Pancreas (tissue), 10 donors: ENCODE measurements around the gene RGP1. TPM values are rescaled to one million over a fixed set of nuclear protein-coding genes. Genes with fewer than 3 reads are reported as not detected.

Experiments used
- ATAC-seq, 4 donors: fragments of 200-7000 bp; cut with Tn5 transposase; one replicate each; pipeline versions ENCODE4 v1.8.0 to v1.9.1; 2020; ENCODE audit warnings: mild to moderate bottlenecking in 4 of 4, moderate library complexity in 4 of 4
- DNase-seq, 6 donors: peaks; one replicate each; pipeline ENCODE4 v3.0.0-alpha.2; 2020
- FAIRE-seq: peaks from 2 replicates; lab custom pipeline; 2012; peaks lifted over from hg19 to GRCh38; lab: Jason Lieb, UNC
- H3K27ac ChIP-seq, 4 donors: fragments of 200-600 bp; sonication (generic); 1 replicate in 3 of 4; 2 replicates in 1 of 4; pipeline versions ENCODE4 v1.5.0 to v1.8.0; 2020
- H3K27me3 ChIP-seq, 4 donors: fragments of 200-600 bp; one replicate each; pipeline ENCODE4 v1.8.0; 2021
- H3K36me3 ChIP-seq, 3 donors: fragments of 200-600 bp; sonication (generic) in 1 of 3; one replicate each; pipeline versions ENCODE4 v1.5.0 to v1.8.0; 2020 to 2021
- H3K4me1 ChIP-seq, 3 donors: fragments of 200-600 bp; one replicate each; pipeline ENCODE4 v1.8.0; 2021
- H3K4me3 ChIP-seq, 4 donors: fragments of 200-600 bp; sonication (generic) in 2 of 4; one replicate each; pipeline versions ENCODE4 v1.5.0 to v1.8.0; 2020 to 2021
- H3K9me3 ChIP-seq, 4 donors: fragments of 200-600 bp; one replicate each; pipeline ENCODE4 v1.8.0; 2021
- WGBS, 2 donors: extraction: QIAGEN DNeasy Blood & Tissue Kit; methylation state at CpG; one replicate each; pipeline ENCODE4 v1.1.7; 2013; 5-methylcytosine and 5-hydroxymethylcytosine counted together
- intact Hi-C, 3 donors: fragments of 100-400 bp; cut with DNase I; formaldehyde crosslinking; loops; one replicate each; pipeline versions ENCODE4 v1.11.1 to v1.14.2; 2022
- polyA plus RNA-seq, 2 donors: library from polyadenylated mRNA; stranded (reverse); fragments of 200-250 nt; gene quantifications; one replicate each; pipeline ENCODE4 v1.2.3, GENCODE V29; 2013
- total RNA-seq, 6 donors: library from RNA; stranded (reverse); fragmentation: NEBNext Ultra II Directional in 4 of 6; extraction: Animal tissue kit (Norgen Biotek cat#: 25700) in 4 of 6; gene quantifications; one replicate each; pipeline versions ENCODE4 v1.2.1 to v1.2.4, GENCODE V29; 2021 to 2023
- TF ChIP-seq, protein P1 (sequence below), 4 donors: fragments of 200-600 bp; sonication (generic) in 3 of 4; IDR thresholded peaks; one replicate each; pipeline versions ENCODE4 v1.5.0 to v1.8.0; 2021; ENCODE audit warnings: antibody characterized with exemption in 4 of 4
- donor health status: healthy with polysubstance abuse.
- donor health status: DM: no; HTN: no; CAD: no; lungs with moderate emphysema.
- donor health status: DM: no; HTN: no; CAD: no.
- donor health status: control.
- donor health status: control.
- donor health status: Bipolar disorder and iron deficiency.
- donor health status: DM: yes; HTN: yes; CAD: no.
- donor health status: DM: no; HTN: no; CAD: no.
- donor health status: DM: no; HTN: no; CAD: no.
- donor health status: DM: yes; HTN: yes; CAD: no.

RGP1 gene
- total and polyA plus RNA-seq, 8 donors = 6.8 to 18.3 (median 13.8) TPM

DNA sequence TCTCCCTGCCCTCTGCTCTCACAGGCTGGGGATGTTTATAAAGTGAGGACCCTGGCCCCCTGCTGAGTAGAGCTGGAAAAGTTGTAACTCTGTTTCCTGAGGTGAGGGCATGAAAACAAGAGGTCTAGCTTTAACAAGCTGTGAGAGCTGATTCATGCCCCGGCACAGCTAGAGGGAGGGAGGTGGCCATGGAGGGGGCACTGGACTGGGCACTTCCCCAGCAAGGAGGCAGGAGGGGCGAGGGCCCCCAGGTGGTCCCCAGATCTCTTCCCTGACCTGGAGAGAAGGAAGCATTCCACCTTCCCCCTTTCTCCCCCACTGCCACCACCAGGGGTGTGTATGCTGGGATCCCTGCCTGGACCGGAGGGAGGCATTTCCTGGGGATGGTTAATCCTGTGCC lies 5.2 kb downstream of the RGP1 start, which contains the start of gene MSMP:
TSS of gene MSMP (minus strand) at position 13 of the 400 bp plus-strand sequence. CDS start 147 bp downstream, outside the sequence.
- Histone ChIP-seq H3K4me3 (no peak within 1 kb of the TSS), H3K27ac (no peak within 1 kb of the TSS), H3K4me1 (peaks cover 8 to 16% (median 15%) of the 10 kb centered on the region in 3 donors), H3K27me3 (no peaks in the 10 kb centered on the region), H3K9me3 (no peaks in the 10 kb centered on the region), H3K36me3 (peaks cover 3 to 29% (median 10%) of the 10 kb centered on the region in 3 donors)
- FAIRE-seq (no peak), DNase-seq (no peak), ATAC-seq (no peak)
- 49 to 54% methylated on average over 3 of the region's 3 CpGs for WGBS, 2 donors
- TF ChIP-seq, protein P1, sequence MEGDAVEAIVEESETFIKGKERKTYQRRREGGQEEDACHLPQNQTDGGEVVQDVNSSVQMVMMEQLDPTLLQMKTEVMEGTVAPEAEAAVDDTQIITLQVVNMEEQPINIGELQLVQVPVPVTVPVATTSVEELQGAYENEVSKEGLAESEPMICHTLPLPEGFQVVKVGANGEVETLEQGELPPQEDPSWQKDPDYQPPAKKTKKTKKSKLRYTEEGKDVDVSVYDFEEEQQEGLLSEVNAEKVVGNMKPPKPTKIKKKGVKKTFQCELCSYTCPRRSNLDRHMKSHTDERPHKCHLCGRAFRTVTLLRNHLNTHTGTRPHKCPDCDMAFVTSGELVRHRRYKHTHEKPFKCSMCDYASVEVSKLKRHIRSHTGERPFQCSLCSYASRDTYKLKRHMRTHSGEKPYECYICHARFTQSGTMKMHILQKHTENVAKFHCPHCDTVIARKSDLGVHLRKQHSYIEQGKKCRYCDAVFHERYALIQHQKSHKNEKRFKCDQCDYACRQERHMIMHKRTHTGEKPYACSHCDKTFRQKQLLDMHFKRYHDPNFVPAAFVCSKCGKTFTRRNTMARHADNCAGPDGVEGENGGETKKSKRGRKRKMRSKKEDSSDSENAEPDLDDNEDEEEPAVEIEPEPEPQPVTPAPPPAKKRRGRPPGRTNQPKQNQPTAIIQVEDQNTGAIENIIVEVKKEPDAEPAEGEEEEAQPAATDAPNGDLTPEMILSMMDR (IDR thresholded peaks at IDR 0.05) = no peak
- intact Hi-C loops = loop anchor here in 1 of 3 donors (10.0 kb wide), 1 partner anchor 61 kb away; the partner anchor contains the start of genes HINT2 and SPAG8

DNA sequence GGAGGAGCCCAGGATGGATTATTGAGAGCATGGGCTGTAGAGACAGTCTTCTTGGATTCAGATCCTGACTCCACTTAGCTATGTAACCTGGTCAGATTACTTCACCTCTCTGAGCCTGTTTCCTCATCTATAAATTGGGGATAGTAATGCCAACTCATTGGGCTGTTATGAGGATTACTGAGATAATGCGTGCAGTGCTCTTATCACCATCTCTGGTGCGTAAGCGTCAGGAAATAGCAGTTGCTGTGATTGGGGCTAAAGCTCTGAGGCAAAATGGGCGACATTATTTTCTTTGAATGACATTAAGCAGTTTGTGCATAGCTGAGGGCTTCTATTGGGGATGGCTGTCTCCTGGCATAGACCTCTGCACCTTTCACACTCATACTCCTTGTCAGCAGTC lies 6.0 kb downstream of the RGP1 start:
- Histone ChIP-seq H3K27ac (no peak overlapping the region), H3K27me3 (no peaks in the 10 kb centered on the region), H3K4me1 (peaks cover 8 to 15% (median 14%) of the 10 kb centered on the region in 3 donors), H3K4me3 (no peak overlapping the region), H3K9me3 (no peaks in the 10 kb centered on the region), H3K36me3 (peaks cover 3 to 29% (median 10%) of the 10 kb centered on the region in 3 donors)
- DNase-seq (no peak), FAIRE-seq (no peak), ATAC-seq (no peak)
- intact Hi-C loops = loop anchor here in 1 of 3 donors (10.0 kb wide), 1 partner anchor 60 kb away; the partner anchor contains the start of genes HINT2 and SPAG8
- TF ChIP-seq, protein P1 (IDR thresholded peaks at IDR 0.05) = no peak
- 84 to 94% methylated on average over 4 of the region's 4 CpGs for WGBS, 2 donors

DNA sequence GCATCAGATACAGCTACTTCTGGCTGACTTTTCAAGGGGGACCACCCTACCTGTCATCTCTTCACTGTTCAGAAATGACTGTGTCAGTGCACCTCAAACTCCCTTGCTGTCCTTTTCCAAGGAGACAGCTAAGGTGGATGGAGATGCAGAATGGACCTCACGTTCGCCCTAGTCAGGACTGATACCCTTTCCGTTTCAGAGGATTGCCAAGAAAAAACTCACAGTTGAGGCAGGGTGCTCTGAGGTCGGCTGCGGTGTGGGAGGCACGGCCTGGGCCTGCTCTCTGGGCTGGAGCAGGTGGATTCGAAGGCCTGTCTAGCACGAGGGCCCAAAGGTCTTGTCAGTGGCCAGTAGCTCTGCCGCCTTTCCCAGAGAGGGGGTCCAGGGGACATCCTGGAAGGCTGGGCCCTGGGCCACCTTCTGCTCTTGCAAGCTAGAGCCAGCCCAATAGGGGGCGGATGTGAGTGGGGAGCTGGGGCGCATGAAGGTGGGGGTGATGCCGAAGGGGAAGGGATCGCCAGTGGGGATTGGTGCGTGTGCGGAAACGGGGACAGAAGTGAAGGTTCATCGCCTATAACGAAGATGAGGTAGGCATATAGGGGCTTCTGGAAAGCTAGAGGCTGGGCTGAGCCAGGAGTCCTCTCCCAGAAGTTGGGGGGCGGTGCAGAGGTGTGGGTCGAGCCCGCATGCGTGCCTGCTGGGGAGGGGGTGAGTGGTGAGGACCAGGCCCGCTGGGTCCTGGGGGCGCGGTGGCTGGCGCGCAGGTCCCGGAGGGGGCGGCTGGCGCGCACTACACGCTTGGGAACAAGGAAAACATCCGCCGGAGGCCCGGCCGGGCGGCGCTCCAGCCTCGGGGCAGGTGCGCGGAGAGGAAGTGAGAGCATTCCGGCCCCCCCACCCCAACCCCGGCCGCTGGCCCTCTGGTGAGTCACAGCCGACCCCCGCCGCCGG lies 7.5 kb downstream of the RGP1 start:
- FAIRE-seq (no peak), DNase-seq (peak; percentile 75 to 92 (median 82)), ATAC-seq (peak; percentile 84 to 88 (median 86))
- Histone ChIP-seq H3K27ac (peak overlapping the region; percentile 90 to 95 (median 92)), H3K27me3 (no peaks in the 10 kb centered on the region), H3K4me3 (peak overlapping the region; percentile 46 to 72 (median 62)), H3K36me3 (peaks cover 3 to 23% (median 10%) of the 10 kb centered on the region in 3 donors), H3K9me3 (no peaks in the 10 kb centered on the region), H3K4me1 (peaks cover 5 to 15% (median 10%) of the 10 kb centered on the region in 3 donors)
- TF ChIP-seq, protein P1 (IDR thresholded peaks at IDR 0.05) = peak; percentile 45 to 57 (median 48)
- intact Hi-C loops = loop anchor here in 1 of 3 donors (10.0 kb wide), 1 partner anchor 58 kb away; the partner anchor contains the start of genes HINT2 and SPAG8
- 7 to 10% methylated on average over 43 to 48 of the region's 48 CpGs for WGBS, 2 donors

DNA sequence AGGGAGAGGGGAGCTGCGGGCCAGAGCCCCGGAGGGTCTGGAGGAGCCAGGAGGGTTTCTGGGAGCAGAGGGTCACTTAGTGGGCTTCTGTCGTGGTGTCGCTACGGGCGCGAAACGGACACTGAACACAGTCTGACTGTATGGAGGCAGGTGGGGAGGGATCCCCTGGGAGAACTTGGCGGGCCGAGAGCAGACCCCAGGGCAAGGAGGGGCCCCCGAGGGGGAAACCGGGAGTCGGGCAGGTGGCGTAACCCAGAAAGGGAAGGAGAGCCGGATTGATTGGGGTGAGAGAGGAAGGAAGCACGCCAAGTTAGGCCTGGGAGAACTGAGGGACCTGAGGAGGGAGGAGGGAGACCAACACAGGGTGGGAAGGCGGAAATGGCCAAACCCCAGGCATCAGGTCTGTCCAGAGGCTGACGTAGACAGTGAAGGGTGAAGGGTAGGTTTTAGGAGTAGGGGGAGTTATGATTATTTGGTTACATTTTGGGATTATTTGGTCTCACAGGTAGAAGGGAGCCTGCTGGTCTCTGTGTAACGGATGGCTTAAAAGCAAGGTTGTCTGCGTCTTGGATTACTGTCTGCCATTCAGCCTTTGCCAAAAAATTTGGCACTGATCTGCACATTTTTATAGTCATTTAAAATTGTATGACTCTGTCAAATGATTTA lies 8.3 kb downstream of the RGP1 start:
- TF ChIP-seq, protein P1 (IDR thresholded peaks at IDR 0.05) = no peak
- peaks cover 5 to 15% (median 10%) of the 10 kb centered on the region in 3 donors for H3K4me1 ChIP-seq
- H3K4me3 ChIP-seq = peak overlapping the region; percentile 46 to 72 (median 62)
- 1% methylated on average over 20 of the region's 20 CpGs for WGBS, 2 donors
- H3K9me3 ChIP-seq = no peaks in the 10 kb centered on the region
- H3K36me3 ChIP-seq = peaks cover 0 to 15% (median 10%) of the 10 kb centered on the region in 3 donors
- peak overlapping the region; percentile 90 to 95 (median 92) for H3K27ac ChIP-seq
- ATAC-seq = peak; percentile 64 to 81 (median 74)
- peak in 3 of 6 donors; percentile 57 to 67 (median 61) for DNase-seq
- no peak for FAIRE-seq
- H3K27me3 ChIP-seq = no peaks in the 10 kb centered on the region
- intact Hi-C loops = loop anchor here in 1 of 3 donors (10.0 kb wide), 1 partner anchor 57 kb away; the partner anchor contains the start of genes HINT2 and SPAG8
